HepG2 (cell line): ENCODE data around the gene GBE1. TPM values are rescaled to one million over a fixed set of nuclear protein-coding genes. Genes with fewer than 3 reads are reported as not detected.

Source experiments
- ATAC-seq: fragments of 200-7000 bp; cut with Tn5 transposase; 3 replicates; pipeline ENCODE4 v1.9.1; 2020; ENCODE audit warnings: mild to moderate bottlenecking, moderate library complexity
- BruUV-seq: library from RNA; stranded (reverse); fragments of 400-500 nt; replicated peaks from 2 replicates; lab custom pipeline; 2021; lab: Mats Ljungman, UMichigan
- CTCF ChIA-PET: fragments of 300-600 bp; formaldehyde crosslinking; extraction: SDS; loops from one replicate; lab custom pipeline; 2021; ENCODE audit warnings: low total read pairs, inconsistent platforms, low intra/inter-chr PET ratio; lab: Yijun Ruan, JAX
- POLR2A ChIA-PET: fragments of 350-600 bp; sonication (Branson Sonifier 250); formaldehyde crosslinking; loops from one replicate; lab custom pipeline; 2020; ENCODE audit warnings: antibody characterized with exemption, inconsistent platforms; lab: Yijun Ruan, JAX
- DNase-seq: peaks from one replicate; pipeline ENCODE4 v3.0.0-alpha.2; 2015; ENCODE audit warnings: low spot score
- FAIRE-seq: peaks from 3 replicates; lab custom pipeline; 2011; peaks lifted over from hg19 to GRCh38; lab: Jason Lieb, UNC
- H2AFZ ChIP-seq: one replicate; pipeline ENCODE4 v1.6.1; 2011; ENCODE audit warnings: low read length, inconsistent platforms
- H3K27ac ChIP-seq: fragments of 300-600 bp; 3 replicates; pipeline ENCODE4 v1.8.0; 2011; ENCODE audit warnings: mixed run types, mild to moderate bottlenecking, mixed read lengths, low read length, inconsistent platforms; ENCODE audit not compliant: insufficient read depth; ENCODE audit errors: extremely low read length
- H3K27me3 ChIP-seq, 2 experiments: fragments of 200-600 bp in 1 of 2; 2 replicates in 1 of 2; 3 replicates in 1 of 2; pipeline versions ENCODE4 v1.6.0 to v1.8.0; 2011; ENCODE audit warnings: low read length in 2 of 2, mild to moderate bottlenecking in 2 of 2, moderate library complexity in 2 of 2, inconsistent platforms in 1 of 2; ENCODE audit not compliant: insufficient read depth in 2 of 2, control insufficient read depth in 1 of 2
- H3K36me3 ChIP-seq, 2 experiments: fragments of 200-600 bp in 1 of 2; replicated peaks in 1 of 2; 2 replicates in 1 of 2; 3 replicates in 1 of 2; pipeline versions ENCODE4 v1.5.1 to v1.8.0; 2011; ENCODE audit warnings: low read length in 2 of 2, inconsistent platforms in 1 of 2; ENCODE audit not compliant: insufficient read depth in 2 of 2, control insufficient read depth in 1 of 2
- H3K4me1 ChIP-seq: 2 replicates; pipeline ENCODE4 v1.5.1; 2012; ENCODE audit warnings: low read length, inconsistent platforms; ENCODE audit not compliant: insufficient read depth
- H3K4me2 ChIP-seq: 2 replicates; pipeline ENCODE4 v1.6.0; 2011; ENCODE audit warnings: low read depth, low read length, inconsistent platforms
- H3K4me3 ChIP-seq, 3 experiments: fragments of 200-600 bp in 1 of 3; sonication (generic), shearing (Covaris generic) in 1 of 3; replicated peaks in 1 of 3; 2 replicates each; pipeline ENCODE4 v1.5.1; 2011 to 2016; ENCODE audit warnings: low read length in 3 of 3, inconsistent platforms in 2 of 3, low read depth in 2 of 3, mild to moderate bottlenecking in 2 of 3, control low read depth in 1 of 3, mixed read lengths in 1 of 3; ENCODE audit not compliant: insufficient read depth in 1 of 3
- H3K79me2 ChIP-seq: one replicate; pipeline ENCODE4 v1.6.1; 2011; ENCODE audit warnings: low read length, inconsistent platforms; ENCODE audit not compliant: insufficient read depth
- H3K9ac ChIP-seq: 2 replicates; pipeline ENCODE4 v1.6.0; 2011; ENCODE audit warnings: mild to moderate bottlenecking, low read depth, low read length, inconsistent platforms; ENCODE audit not compliant: insufficient read depth
- H3K9me3 ChIP-seq: 2 replicates; pipeline ENCODE4 v1.5.1; 2012; ENCODE audit warnings: mild to moderate bottlenecking, low read length
- H4K20me1 ChIP-seq: 2 replicates; pipeline ENCODE4 v1.6.0; 2011; ENCODE audit warnings: inconsistent platforms, mild to moderate bottlenecking, low read length, moderate library complexity; ENCODE audit not compliant: insufficient read depth
- ATF7-NPFF ChIP-seq: sonication (generic); formaldehyde crosslinking; IDR thresholded peaks from 2 replicates; pipeline ENCODE4 v1.8.1; 2023; ENCODE audit warnings: mild to moderate bottlenecking, low read depth, missing genetic modification reagents, moderate library complexity
- BCL6 ChIP-seq: IDR thresholded peaks from 2 replicates; pipeline ENCODE4 v1.6.1; 2016; ENCODE audit warnings: missing genetic modification reagents, missing compliant biosample characterization
- CSRNP2 ChIP-seq: sonication (generic); formaldehyde crosslinking; conservative IDR thresholded peaks from 2 replicates; pipeline ENCODE4 v1.8.0; 2022; ENCODE audit warnings: low read depth, missing genetic modification reagents
- ETV5 ChIP-seq: IDR thresholded peaks from 2 replicates; pipeline ENCODE4 v1.6.1; 2018; ENCODE audit warnings: missing biosample characterization, missing genetic modification reagents, inconsistent platforms, borderline replicate concordance
- FOSL2 ChIP-seq: sonication (generic); formaldehyde crosslinking; IDR thresholded peaks from 2 replicates; pipeline ENCODE4 v1.4.0; 2020; ENCODE audit warnings: missing genetic modification reagents
- HMG20A ChIP-seq: IDR thresholded peaks from 2 replicates; pipeline ENCODE4 v1.6.1; 2016; ENCODE audit warnings: borderline replicate concordance
- NR2F6 ChIP-seq, 2 experiments: IDR thresholded peaks; 2 replicates each; pipeline ENCODE4 v1.6.1; 2016; ENCODE audit warnings: antibody characterized with exemption in 1 of 2, mild to moderate bottlenecking in 1 of 2
- RFX5 ChIP-seq: IDR thresholded peaks from 2 replicates; pipeline ENCODE4 v1.6.1; 2011; ENCODE audit warnings: low read depth, low read length, improper control_type of control experiment
- SIX4 ChIP-seq: sonication (generic); formaldehyde crosslinking; IDR thresholded peaks from 2 replicates; pipeline ENCODE4 v1.4.0; 2020; ENCODE audit warnings: missing genetic modification reagents
- SMAD1 ChIP-seq: sonication (generic); formaldehyde crosslinking; IDR thresholded peaks from 2 replicates; pipeline ENCODE4 v1.4.0; 2020; ENCODE audit warnings: missing genetic modification reagents, low read depth, mild to moderate bottlenecking, borderline replicate concordance
- ZFAT ChIP-seq: sonication (generic); formaldehyde crosslinking; conservative IDR thresholded peaks from 2 replicates; pipeline ENCODE4 v1.8.1; 2023; ENCODE audit warnings: missing genetic modification reagents, inconsistent platforms
- ZNF3 ChIP-seq: IDR thresholded peaks from 2 replicates; pipeline ENCODE4 v1.7.0; 2017; ENCODE audit warnings: inconsistent platforms
- ZNF607 ChIP-seq: sonication (generic); formaldehyde crosslinking; IDR thresholded peaks from 2 replicates; pipeline ENCODE4 v1.5.1; 2020; ENCODE audit warnings: missing genetic modification reagents, mild to moderate bottlenecking, borderline replicate concordance
- ZNF83 ChIP-seq: sonication (generic); formaldehyde crosslinking; IDR thresholded peaks from 2 replicates; pipeline ENCODE4 v1.4.0; 2020; ENCODE audit warnings: missing genetic modification reagents, mild to moderate bottlenecking, borderline replicate concordance
- WGBS: methylation state at CpG from one replicate; pipeline ENCODE4 v1.1.6; 2017; ENCODE audit warnings: low lambda C conversion rate; 5-methylcytosine and 5-hydroxymethylcytosine counted together
- in situ Hi-C: cut with HindIII; loops from 2 replicates; pipeline ENCODE4 v1.10.0; 2017; ENCODE audit warnings: low pct_unique_long_range_greater_than_20kb; ENCODE audit not compliant: extremely low pct_ligation_motif_present
- intact Hi-C: fragments of 100-400 bp; cut with micrococcal nuclease; formaldehyde crosslinking; loops from one replicate; pipeline ENCODE4 v1.10.0; 2022; ENCODE audit not compliant: unreplicated experiment
- polyA plus RNA-seq, 8 experiments: library from polyadenylated mRNA; depleted of rRNA in 3 of 8; stranded (reverse) in 7 of 8; unstranded in 1 of 8; fragments of >200 nt; fragmentation: Illumina TruSeq in 4 of 8; extraction: Trizol in 4 of 8; gene quantifications; 2 replicates each; pipeline versions ENCODE4 v1.2.1 to v1.2.3, GENCODE V29; 2011 to 2016; ENCODE audit warnings: low read depth in 4 of 8, missing spikeins in 1 of 8, mixed read lengths in 1 of 8; ENCODE audit not compliant: insufficient read depth in 1 of 8
- total RNA-seq, 5 experiments: library from RNA; depleted of rRNA; stranded (reverse); fragments of >200 nt; fragmentation: Illumina TruSeq; extraction: Trizol; gene quantifications; 2 replicates each; pipeline ENCODE4 v1.2.3, GENCODE V29; 2016; ENCODE audit warnings: low read depth in 1 of 5
- TF ChIP-seq, protein P1 (sequence below): sonication (generic); formaldehyde crosslinking; IDR thresholded peaks from 2 replicates; pipeline ENCODE4 v1.4.0; 2020; ENCODE audit warnings: missing genetic modification reagents, borderline replicate concordance
- TF ChIP-seq, protein P2 (sequence below): IDR thresholded peaks from 2 replicates; pipeline ENCODE4 v1.4.0; 2020; ENCODE audit warnings: mild to moderate bottlenecking, missing genetic modification reagents

Gene GBE1
- total and polyA plus RNA-seq, 2 of the 13 experiments (the other 11 are each of a cell fraction or from before 2014, with no cell fraction given), result 22.9 to 36.1 TPM

- Histone ChIP-seq H3K4me1 (peaks cover 18% of the 10 kb centered on the region), H3K27ac (peak overlapping the region; percentile 61), H3K79me2 (peaks cover 9% of the 10 kb centered on the region), H2AFZ (peak overlapping the region; percentile 42), H3K4me2 (peak overlapping the region; percentile 45; the same call in 1 of the 2 replicates), H3K36me3 (no peaks in the 10 kb centered on the region), H4K20me1 (no peaks in the 10 kb centered on the region; the same call in 1 of the 2 replicates), H3K27me3 (no peaks in the 10 kb centered on the region), H3K9ac (0 out of 2 replicates have a peak overlapping the region, but pooled peaks have one; percentile 39), H3K9me3 (no peaks in the 10 kb centered on the region), H3K4me3 (no peak overlapping the region; a peak in 1 of 6 replicates)
- ChIA-PET POLR2A (no interaction called here), CTCF (no interaction called here)
- intact Hi-C loops (no loop called here), in situ Hi-C loops (no loop called here)
- no TSS peak for BruUV-seq
- DNase-seq (peak; percentile 41), ATAC-seq (peak; percentile 95), FAIRE-seq (no peak)
- 46% methylated on average over 4 of the region's 4 CpGs for WGBS
- TF ChIP-seq CSRNP2 (CRISPR knock-in tag) (no peak), FOSL2 (peak; percentile 71), SIX4 (CRISPR knock-in tag) (peak; percentile 70; the same call in 1 of the 2 replicates), NR2F6 (IDR thresholded peaks at IDR 0.05) (no peak), NR2F6 (CRISPR knock-in tag; IDR thresholded peaks at IDR 0.05) (no peak), ATF7-NPFF (CRISPR knock-in tag) (no peak), ZNF607 (CRISPR knock-in tag) (no peak), HMG20A (CRISPR knock-in tag) (peak; percentile 70; the same call in 1 of the 2 replicates), ZFAT (CRISPR knock-in tag) (no peak), ETV5 (CRISPR knock-in tag) (peak; percentile 45; the same call in 1 of the 2 replicates), BCL6 (CRISPR knock-in tag) (peak; percentile 87), ZNF83 (CRISPR knock-in tag) (no peak), SMAD1 (CRISPR knock-in tag) (no peak), ZNF3 (CRISPR knock-in tag) (no peak), RFX5 (no peak)
- TF ChIP-seq, protein P1, sequence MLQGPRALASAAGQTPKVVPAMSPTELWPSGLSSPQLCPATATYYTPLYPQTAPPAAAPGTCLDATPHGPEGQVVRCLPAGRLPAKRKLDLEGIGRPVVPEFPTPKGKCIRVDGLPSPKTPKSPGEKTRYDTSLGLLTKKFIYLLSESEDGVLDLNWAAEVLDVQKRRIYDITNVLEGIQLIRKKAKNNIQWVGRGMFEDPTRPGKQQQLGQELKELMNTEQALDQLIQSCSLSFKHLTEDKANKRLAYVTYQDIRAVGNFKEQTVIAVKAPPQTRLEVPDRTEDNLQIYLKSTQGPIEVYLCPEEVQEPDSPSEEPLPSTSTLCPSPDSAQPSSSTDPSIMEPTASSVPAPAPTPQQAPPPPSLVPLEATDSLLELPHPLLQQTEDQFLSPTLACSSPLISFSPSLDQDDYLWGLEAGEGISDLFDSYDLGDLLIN (CRISPR knock-in tag), result no peak
- TF ChIP-seq, protein P2, sequence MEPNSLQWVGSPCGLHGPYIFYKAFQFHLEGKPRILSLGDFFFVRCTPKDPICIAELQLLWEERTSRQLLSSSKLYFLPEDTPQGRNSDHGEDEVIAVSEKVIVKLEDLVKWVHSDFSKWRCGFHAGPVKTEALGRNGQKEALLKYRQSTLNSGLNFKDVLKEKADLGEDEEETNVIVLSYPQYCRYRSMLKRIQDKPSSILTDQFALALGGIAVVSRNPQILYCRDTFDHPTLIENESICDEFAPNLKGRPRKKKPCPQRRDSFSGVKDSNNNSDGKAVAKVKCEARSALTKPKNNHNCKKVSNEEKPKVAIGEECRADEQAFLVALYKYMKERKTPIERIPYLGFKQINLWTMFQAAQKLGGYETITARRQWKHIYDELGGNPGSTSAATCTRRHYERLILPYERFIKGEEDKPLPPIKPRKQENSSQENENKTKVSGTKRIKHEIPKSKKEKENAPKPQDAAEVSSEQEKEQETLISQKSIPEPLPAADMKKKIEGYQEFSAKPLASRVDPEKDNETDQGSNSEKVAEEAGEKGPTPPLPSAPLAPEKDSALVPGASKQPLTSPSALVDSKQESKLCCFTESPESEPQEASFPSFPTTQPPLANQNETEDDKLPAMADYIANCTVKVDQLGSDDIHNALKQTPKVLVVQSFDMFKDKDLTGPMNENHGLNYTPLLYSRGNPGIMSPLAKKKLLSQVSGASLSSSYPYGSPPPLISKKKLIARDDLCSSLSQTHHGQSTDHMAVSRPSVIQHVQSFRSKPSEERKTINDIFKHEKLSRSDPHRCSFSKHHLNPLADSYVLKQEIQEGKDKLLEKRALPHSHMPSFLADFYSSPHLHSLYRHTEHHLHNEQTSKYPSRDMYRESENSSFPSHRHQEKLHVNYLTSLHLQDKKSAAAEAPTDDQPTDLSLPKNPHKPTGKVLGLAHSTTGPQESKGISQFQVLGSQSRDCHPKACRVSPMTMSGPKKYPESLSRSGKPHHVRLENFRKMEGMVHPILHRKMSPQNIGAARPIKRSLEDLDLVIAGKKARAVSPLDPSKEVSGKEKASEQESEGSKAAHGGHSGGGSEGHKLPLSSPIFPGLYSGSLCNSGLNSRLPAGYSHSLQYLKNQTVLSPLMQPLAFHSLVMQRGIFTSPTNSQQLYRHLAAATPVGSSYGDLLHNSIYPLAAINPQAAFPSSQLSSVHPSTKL (CRISPR knock-in tag), result peak; percentile 72
These were observed 37.6 kb downstream of the GBE1 start for GRCh38 chr3:81723732-81724313.
